NCI-H526 (cell line): ENCODE data around the gene ARL6IP1.
"Not testable (repeated sequence)": the region's sequence is repeated elsewhere in the genome, so short reads cannot be mapped to it uniquely, and the experiment has no call there.

Experiments
- DNase-seq, 2 experiments: peaks; one replicate each; lab custom pipeline; 2025; lab: John Stamatoyannopoulos, UW

Gene ARL6IP1

GRCh38 chr16:18799500-18799899 is 1.8 kb downstream of the ARL6IP1 start:
- DNase-seq = no peak

- DNase-seq = no peak
Observed at GRCh38 chr16:18797746-18798145, 3.6 kb downstream of the ARL6IP1 start.

GRCh38 chr16:18796377-18796776 is 5.0 kb downstream of the ARL6IP1 start:
- no peak for DNase-seq

GRCh38 chr16:18792836-18793433 is 8.4 kb downstream of the ARL6IP1 start:
- no peak for DNase-seq

- peak; percentile 95 to 96 for DNase-seq
Observed at GRCh38 chr16:18789850-18790706, 11.3 kb downstream of the ARL6IP1 start, which contains the start of gene RPS15A. TSS of gene RPS15A (minus strand) at chr16:18790334. CDS start at chr16:18789113, 1,221 bp downstream.

GRCh38 chr16:18789515-18789849 is 11.9 kb downstream of the ARL6IP1 start:
- no peak for DNase-seq

- no peak for DNase-seq
Observed at GRCh38 chr16:18788828-18789514, 12.4 kb downstream of the ARL6IP1 start.

GRCh38 chr16:18784917-18785623 is 16.3 kb downstream of the ARL6IP1 start:
- no peak for DNase-seq

GRCh38 chr16:18783430-18784341 is 17.7 kb downstream of the ARL6IP1 start:
- no peak for DNase-seq

GRCh38 chr16:18782697-18783429 is 18.5 kb downstream of the ARL6IP1 start:
- no peak for DNase-seq

- not testable (repeated sequence) for DNase-seq
Observed at GRCh38 chr16:18781232-18781631, 20.1 kb downstream of the ARL6IP1 start.

GRCh38 chr16:18780460-18781026 is 20.8 kb downstream of the ARL6IP1 start:
- DNase-seq = not testable (repeated sequence)

- not testable (repeated sequence) for DNase-seq
Observed at GRCh38 chr16:18777664-18778063, 23.7 kb downstream of the ARL6IP1 start.

GRCh38 chr16:18776334-18776733 is 25.0 kb downstream of the ARL6IP1 start:
- not testable (repeated sequence) for DNase-seq

- DNase-seq = not testable (repeated sequence)
Observed at GRCh38 chr16:18774651-18775050, 26.7 kb downstream of the ARL6IP1 start.

- not testable (repeated sequence) for DNase-seq
Observed at GRCh38 chr16:18772171-18772570, 29.2 kb downstream of the ARL6IP1 start.

GRCh38 chr16:18770336-18770962 is 30.9 kb downstream of the ARL6IP1 start:
- not testable (repeated sequence) for DNase-seq

GRCh38 chr16:18767217-18767616 is 34.1 kb downstream of the ARL6IP1 start:
- not testable (repeated sequence) for DNase-seq

GRCh38 chr16:18762713-18763112 is 38.6 kb downstream of the ARL6IP1 start:
- DNase-seq = not testable (repeated sequence)
